Gastroesophageal sphincter (tissue), 3 donors: ENCODE results near the gene NFKB1.

Experiments
- CTCF ChIP-seq, 4 experiments: fragments of 200-600 bp in 2 of 4; fragments of 450-650 bp in 2 of 4; sonication (generic) in 1 of 4; IDR thresholded peaks; one replicate each; pipeline ENCODE4 v1.5.1; 2017 to 2019; ENCODE audit warnings: antibody characterized with exemption in 4 of 4, mild to moderate bottlenecking in 2 of 4, moderate library complexity in 2 of 4
- POLR2AphosphoS5 ChIP-seq: sonication (generic); formaldehyde crosslinking; IDR thresholded peaks from one replicate; pipeline ENCODE4 v1.6.1; 2017; ENCODE audit warnings: antibody characterized with exemption

DNA sequence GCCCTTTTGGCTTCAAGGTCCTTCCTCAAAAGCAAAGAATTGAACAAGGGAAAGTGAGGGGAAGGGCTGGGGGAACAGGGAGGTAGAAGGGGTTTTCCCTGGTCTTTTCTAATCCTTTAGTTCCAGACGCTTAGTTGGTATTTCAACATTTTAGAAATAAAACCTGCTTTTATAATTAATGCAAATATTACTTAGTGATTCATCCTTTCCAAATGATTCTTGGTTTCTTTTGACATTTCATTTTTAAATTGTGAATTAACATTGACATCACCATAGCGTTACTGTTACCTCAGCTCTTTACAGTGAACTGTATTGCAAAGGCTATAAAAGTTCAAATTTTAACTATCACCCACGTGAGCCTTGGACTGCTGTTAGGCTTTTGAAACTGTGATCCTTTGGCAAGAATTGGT is 20.9 kb downstream of the NFKB1 start:
- TF ChIP-seq POLR2AphosphoS5: no peak
- no peak for TF ChIP-seq CTCF (IDR thresholded peaks at IDR 0.05)
